K562 (cell line): ENCODE data around the gene JUP. TPM values are rescaled to one million over a fixed set of nuclear protein-coding genes. Genes with fewer than 3 reads are reported as not detected.
A peak's percentile ranks its signal among the peaks of the same experiment; 100 is the strongest.

Experiments
- ATAC-seq: fragments of 200-7000 bp; cut with Tn5 transposase; 3 replicates; pipeline ENCODE4 v1.9.1; 2020; ENCODE audit warnings: moderate library complexity
- BruUV-seq: library from RNA; stranded (reverse); fragments of 400-500 nt; replicated peaks from 2 replicates; lab custom pipeline; 2021; lab: Mats Ljungman, UMichigan
- CTCF ChIA-PET: fragments of 300-600 bp; formaldehyde crosslinking; extraction: SDS; loops from one replicate; lab custom pipeline; 2021; ENCODE audit warnings: low intra/inter-chr PET ratio; lab: Yijun Ruan, JAX
- POLR2A ChIA-PET: fragments of 300-600, 350-650 bp; sonication (Branson Sonifier 250); formaldehyde crosslinking; extraction: SDS; loops from one replicate; lab custom pipeline; 2021; ENCODE audit warnings: antibody characterized with exemption, inconsistent platforms; lab: Yijun Ruan, JAX
- DNase-seq, 4 experiments: peaks; one replicate each; pipeline versions ENCODE4 v3.0.0 to v3.0.0-alpha.2; 2011 to 2018; ENCODE audit warnings: low spot score in 3 of 4, mixed read lengths in 3 of 4; ENCODE audit errors: extremely low read depth in 1 of 4
- FAIRE-seq: peaks from 2 replicates; lab custom pipeline; 2011; peaks lifted over from hg19 to GRCh38; lab: Jason Lieb, UNC
- H2AFZ ChIP-seq: 2 replicates; pipeline ENCODE4 v1.6.0; 2011; ENCODE audit warnings: low read depth, low read length, control low read depth, inconsistent platforms
- H3K27ac ChIP-seq: fragments of 200-600 bp; 3 replicates; pipeline ENCODE4 v1.8.0; 2011; ENCODE audit warnings: low read depth, mild to moderate bottlenecking, control low read depth, inconsistent platforms, low read length, moderate library complexity, mixed read lengths; ENCODE audit errors: extremely low read depth
- H3K27me3 ChIP-seq, 2 experiments: fragments of 300-600 bp in 1 of 2; 2 replicates in 1 of 2; 3 replicates in 1 of 2; pipeline versions ENCODE4 v1.6.0 to v1.8.0; 2011; ENCODE audit warnings: inconsistent platforms in 2 of 2, low read length in 2 of 2, mild to moderate bottlenecking in 1 of 2, mixed read lengths in 1 of 2, moderate library complexity in 1 of 2; ENCODE audit not compliant: control insufficient read depth in 2 of 2, insufficient read depth in 2 of 2
- H3K36me3 ChIP-seq: fragments of 300-600 bp; 3 replicates; pipeline ENCODE4 v1.8.0; 2011; ENCODE audit warnings: mild to moderate bottlenecking, low read length, inconsistent platforms; ENCODE audit not compliant: control insufficient read depth, insufficient read depth
- H3K4me1 ChIP-seq, 2 experiments: fragments of 200-600 bp in 1 of 2; replicated peaks in 1 of 2; 2 replicates in 1 of 2; 3 replicates in 1 of 2; pipeline versions ENCODE4 v1.5.1 to v1.8.0; 2011; ENCODE audit warnings: inconsistent platforms in 2 of 2, low read length in 2 of 2, mild to moderate bottlenecking in 1 of 2, mixed read lengths in 1 of 2, moderate library complexity in 1 of 2; ENCODE audit not compliant: control insufficient read depth in 2 of 2, insufficient read depth in 2 of 2
- H3K4me2 ChIP-seq: 2 replicates; pipeline ENCODE4 v1.6.1; 2011; ENCODE audit warnings: low read length, control low read depth, inconsistent platforms, mixed read lengths; ENCODE audit not compliant: insufficient read depth
- H3K4me3 ChIP-seq: fragments of 200-600 bp; sonication (generic), shearing (Covaris generic); 2 replicates; pipeline ENCODE4 v1.5.1; 2016; ENCODE audit warnings: control low read depth, inconsistent platforms
- H3K79me2 ChIP-seq: fragments of 200-600 bp; 3 replicates; pipeline ENCODE4 v1.8.0; 2011; ENCODE audit warnings: low read length, inconsistent platforms; ENCODE audit not compliant: control insufficient read depth, insufficient read depth
- H3K9ac ChIP-seq, 2 experiments: 2 replicates each; pipeline versions ENCODE4 v1.6.0 to v1.6.1; 2011; ENCODE audit warnings: low read depth in 2 of 2, low read length in 2 of 2, control low read depth in 1 of 2, inconsistent platforms in 1 of 2, mild to moderate bottlenecking in 1 of 2, mixed read lengths in 1 of 2; ENCODE audit not compliant: insufficient read depth in 1 of 2
- H3K9me1 ChIP-seq: one replicate; pipeline ENCODE4 v1.6.0; 2011; ENCODE audit warnings: inconsistent platforms, mild to moderate bottlenecking, low read length, moderate library complexity; ENCODE audit not compliant: control insufficient read depth, insufficient read depth
- H3K9me3 ChIP-seq: replicated peaks from 2 replicates; pipeline ENCODE4 v1.5.1; 2011; ENCODE audit warnings: low read depth, low read length, inconsistent platforms; ENCODE audit not compliant: control insufficient read depth, insufficient read depth
- H4K20me1 ChIP-seq: replicated peaks from 2 replicates; pipeline ENCODE4 v1.6.1; 2011; ENCODE audit warnings: low read length, inconsistent platforms, mixed read lengths; ENCODE audit not compliant: control insufficient read depth, insufficient read depth
- CLOCK ChIP-seq: fragments of 250-450 bp; sonication (Bioruptor Pico); IDR thresholded peaks from 2 replicates; pipeline ENCODE4 v1.4.0; 2020; ENCODE audit warnings: mild to moderate bottlenecking, moderate library complexity, borderline replicate concordance
- ETV6 ChIP-seq, 3 experiments: fragments of 150-350 bp in 1 of 3; sonication (generic) in 1 of 3; formaldehyde crosslinking in 1 of 3; IDR thresholded peaks; 2 replicates each; pipeline versions ENCODE4 v1.6.1 to v1.8.0; 2014 to 2022; ENCODE audit warnings: borderline replicate concordance in 2 of 3, low read depth in 2 of 3, antibody characterized with exemption in 1 of 3, low read length in 1 of 3, mild to moderate bottlenecking in 1 of 3, missing genetic modification reagents in 1 of 3
- FOXJ3 ChIP-seq: sonication (generic); formaldehyde crosslinking; IDR thresholded peaks from 2 replicates; pipeline ENCODE4 v1.4.0; 2020; ENCODE audit warnings: mild to moderate bottlenecking, missing genetic modification reagents
- KAT2B ChIP-seq: IDR thresholded peaks from one replicate; pipeline ENCODE4 v1.6.1; 2012; ENCODE audit warnings: low read depth, mild to moderate bottlenecking, control low read depth, inconsistent platforms, low read length, moderate library complexity
- MTA3 ChIP-seq: fragments of 450-650 bp; formaldehyde crosslinking; IDR thresholded peaks from 2 replicates; pipeline ENCODE4 v1.6.1; 2017; ENCODE audit warnings: mild to moderate bottlenecking, borderline replicate concordance
- NBN ChIP-seq: fragments of 450-650 bp; IDR thresholded peaks from 2 replicates; pipeline ENCODE4 v1.6.1; 2016; ENCODE audit warnings: low read depth, mild to moderate bottlenecking
- TGIF2 ChIP-seq: sonication (generic); formaldehyde crosslinking; IDR thresholded peaks from 2 replicates; pipeline ENCODE4 v1.8.1; 2022; ENCODE audit warnings: mild to moderate bottlenecking, missing genetic modification reagents, moderate library complexity
- ZFPM2 ChIP-seq: fragments of 250-450 bp; sonication (Bioruptor Pico); IDR thresholded peaks from 2 replicates; pipeline ENCODE4 v1.5.1; 2022; ENCODE audit warnings: mild to moderate bottlenecking
- ZNF24 ChIP-seq: fragments of 450-650 bp; IDR thresholded peaks from 2 replicates; pipeline ENCODE4 v1.6.1; 2016
- WGBS: fragments of 100-300 bp; shearing (Covaris generic); methylation state at CpG from one replicate; pipeline ENCODE4 v1.1.6; 2016; ENCODE audit warnings: low coverage, mixed read lengths; ENCODE audit not compliant: insufficient coverage; ENCODE audit errors: missing lambda C conversion rate; 5-methylcytosine and 5-hydroxymethylcytosine counted together
- in situ Hi-C: fragments of 300-500 bp; cut with MboI; formaldehyde crosslinking; loops from 4 replicates; pipeline ENCODE4 v1.15.0; 2018; ENCODE audit warnings: inconsistent platforms, mixed read lengths
- intact Hi-C: fragments of 100-400 bp; cut with micrococcal nuclease; formaldehyde crosslinking; loops from 2 replicates; pipeline ENCODE4 v1.14.2; 2022
- polyA plus RNA-seq, 8 experiments: library from polyadenylated mRNA; depleted of rRNA in 4 of 8; stranded (reverse) in 5 of 8; unstranded in 3 of 8; fragments of >200 nt; fragmentation: Nextera tagmentation in 2 of 8; fragmentation: Illumina TruSeq in 1 of 8; extraction: Ambion mirVana in 2 of 8; extraction: Trizol in 1 of 8; gene quantifications; 2 replicates each; pipeline versions ENCODE4 v1.2.1 to v1.2.3, GENCODE V29; 2011 to 2014; ENCODE audit warnings: inconsistent platforms in 1 of 8, missing spikeins in 1 of 8
- total RNA-seq, 7 experiments: library from RNA; depleted of rRNA in 6 of 7; stranded (reverse); fragments of >200 nt in 6 of 7; fragmentation: Illumina TruSeq in 2 of 7; extraction: Trizol in 2 of 7; gene quantifications; 2 replicates each; pipeline versions ENCODE4 v1.2.1 to v1.2.3, GENCODE V29; 2011 to 2021; ENCODE audit warnings: low replicate concordance in 1 of 7
- TF ChIP-seq, protein P1 (sequence below), 2 experiments: fragments of 200-800 bp in 1 of 2; sonication (Bioruptor generic) in 1 of 2; sonication (generic) in 1 of 2; formaldehyde crosslinking in 1 of 2; IDR thresholded peaks in 1 of 2; conservative IDR thresholded peaks in 1 of 2; 2 replicates each; pipeline versions ENCODE4 v1.5.0 to v1.6.1; 2016 to 2020; ENCODE audit warnings: missing compliant biosample characterization in 1 of 2, missing genetic modification characterization in 1 of 2, missing genetic modification reagents in 1 of 2

Gene JUP
- total and polyA plus RNA-seq, 9 of the 15 experiments (the other 6 are each of a cell fraction or from before 2014, with no cell fraction given), result 6.4 to 177 (median 31.2) TPM

DNA sequence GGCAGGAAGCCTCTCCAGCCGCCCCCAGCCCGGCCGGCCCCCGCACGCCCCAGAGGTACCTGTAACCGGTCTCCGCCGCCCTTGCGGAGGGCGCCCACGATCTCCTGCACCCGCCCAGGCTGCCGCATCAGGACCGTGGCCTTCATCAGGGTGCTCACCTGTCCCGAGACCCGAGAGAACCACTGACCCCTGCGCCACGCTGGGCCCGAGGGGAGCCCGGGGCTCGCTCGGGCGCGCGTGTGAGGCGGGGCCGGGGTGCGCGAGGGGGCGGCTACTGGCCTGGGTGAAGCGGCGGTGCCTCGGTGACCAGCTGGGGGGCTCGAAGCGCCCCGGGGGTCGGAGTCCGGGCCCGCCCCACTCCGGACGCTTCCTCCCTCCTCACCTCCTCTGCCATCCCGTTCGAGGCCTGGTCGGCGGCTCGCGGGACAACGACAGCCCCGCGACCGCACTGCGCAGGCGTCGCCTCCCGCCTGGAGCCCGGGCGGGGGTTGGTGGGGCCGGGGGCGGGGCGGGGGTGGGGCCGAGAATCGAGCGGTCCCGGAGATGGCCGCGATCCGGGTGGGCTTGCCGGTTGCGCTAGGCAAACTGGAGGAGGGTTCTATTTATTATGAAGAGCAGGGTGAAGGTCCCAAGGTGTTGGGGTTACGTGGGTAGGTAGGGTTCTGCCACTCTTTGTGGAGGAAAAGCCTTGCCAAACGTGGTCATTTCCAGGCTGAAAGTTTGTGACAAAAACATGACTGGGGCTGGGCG lies 49.5 kb upstream of the JUP start, which contains the start of gene NT5C3B:
Gene NT5C3B, minus strand, starts transcription at position 433 of the 750 bp plus-strand sequence. Its CDS starts 39 bp downstream, at position 394.
- FAIRE-seq, result no peak
- under 1% methylated on average over 38 of the region's 72 CpGs for WGBS
- Histone ChIP-seq H4K20me1 (no peaks in the 10 kb centered on the region), H3K27ac (peak within 1 kb of the TSS; percentile 56), H3K4me1 (peaks cover 7 to 15% of the 10 kb centered on the region in 2 experiments; a peak in 4 of 5 replicates), H3K9me3 (no peaks in the 10 kb centered on the region), H2AFZ (peak within 1 kb of the TSS; percentile 92), H3K27me3 (no peaks in the 10 kb centered on the region), H3K4me2 (peak within 1 kb of the TSS; percentile 89), H3K9ac (peak within 1 kb of the TSS; percentile 72 to 96), H3K9me1 (no peaks in the 10 kb centered on the region), H3K79me2 (peaks cover 17% of the 10 kb centered on the region), H3K36me3 (peaks cover 30% of the 10 kb centered on the region; the same call in 2 of the 3 replicates), H3K4me3 (peak within 1 kb of the TSS; percentile 77)
- DNase-seq, result peak; percentile 74 to 96 (median 94)
- BruUV-seq, result no TSS peak
- in situ Hi-C loops, result no loop called here
- CTCF ChIA-PET, result no interaction called here
- POLR2A ChIA-PET, result interaction anchor here (0.6 to 2.1 kb wide), 5 partner anchors 12 to 342 kb away, joined by 3 to 6 read pairs (median 3); no protein-coding TSS in a partner anchor
- peak; percentile 95 for ATAC-seq
- intact Hi-C loops, result no loop called here
- TF ChIP-seq, protein P1, sequence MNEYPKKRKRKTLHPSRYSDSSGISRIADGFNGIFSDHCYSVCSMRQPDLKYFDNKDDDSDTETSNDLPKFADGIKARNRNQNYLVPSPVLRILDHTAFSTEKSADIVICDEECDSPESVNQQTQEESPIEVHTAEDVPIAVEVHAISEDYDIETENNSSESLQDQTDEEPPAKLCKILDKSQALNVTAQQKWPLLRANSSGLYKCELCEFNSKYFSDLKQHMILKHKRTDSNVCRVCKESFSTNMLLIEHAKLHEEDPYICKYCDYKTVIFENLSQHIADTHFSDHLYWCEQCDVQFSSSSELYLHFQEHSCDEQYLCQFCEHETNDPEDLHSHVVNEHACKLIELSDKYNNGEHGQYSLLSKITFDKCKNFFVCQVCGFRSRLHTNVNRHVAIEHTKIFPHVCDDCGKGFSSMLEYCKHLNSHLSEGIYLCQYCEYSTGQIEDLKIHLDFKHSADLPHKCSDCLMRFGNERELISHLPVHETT (CRISPR knock-in tag; conservative IDR thresholded peaks at IDR 0.05 in 1 of 2, IDR thresholded peaks at IDR 0.05 in 1 of 2), result no peak
- TF ChIP-seq MTA3, result no peak; the same call in 1 of the 2 replicates
- TF ChIP-seq ZNF24, result no peak
- TF ChIP-seq NBN, result no peak
- TF ChIP-seq KAT2B, result no peak
- TF ChIP-seq ETV6 (IDR thresholded peaks at IDR 0.05; ENCODE audit: borderline replicate concordance in 1 of 2, low read depth in 2 of 2, low read length in 1 of 2), result no peak
- TF ChIP-seq ETV6 (CRISPR knock-in tag; IDR thresholded peaks at IDR 0.05; ENCODE audit: borderline replicate concordance), result no peak
- no peak for TF ChIP-seq TGIF2 (CRISPR knock-in tag)
- no peak for TF ChIP-seq CLOCK (CRISPR knock-in tag)
- TF ChIP-seq FOXJ3 (CRISPR knock-in tag), result no peak
- no peak for TF ChIP-seq ZFPM2 (CRISPR knock-in tag)
